ENCODE measurements around the gene SLC35B4.
"Not testable (repeated sequence)": the region's sequence is repeated elsewhere in the genome, so short reads cannot be mapped to it uniquely, and the experiment has no call there.

SLC35B4 gene

DNA sequence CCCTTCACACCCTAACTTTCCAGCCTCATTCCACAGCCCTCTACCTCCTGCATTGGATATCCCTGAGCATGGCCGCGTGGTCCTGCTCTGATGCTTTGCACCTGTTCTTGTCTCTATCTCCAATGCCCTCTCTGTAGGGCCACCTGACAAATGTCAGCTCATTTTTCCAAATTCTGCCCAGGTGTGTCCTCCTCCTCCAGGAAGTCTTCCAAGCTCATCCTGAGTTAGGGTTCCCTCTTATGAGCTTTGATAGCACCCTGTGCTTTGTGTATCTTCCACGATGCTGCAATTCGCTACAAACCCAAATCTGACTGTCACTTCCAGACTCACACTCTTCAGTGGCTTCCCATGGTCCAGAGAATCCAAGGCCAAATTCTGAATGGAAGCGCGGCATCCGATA lies 14.7 kb upstream of the SLC35B4 start:
- no peak for DNase-seq (ENCODE audit: low read depth)

DNA sequence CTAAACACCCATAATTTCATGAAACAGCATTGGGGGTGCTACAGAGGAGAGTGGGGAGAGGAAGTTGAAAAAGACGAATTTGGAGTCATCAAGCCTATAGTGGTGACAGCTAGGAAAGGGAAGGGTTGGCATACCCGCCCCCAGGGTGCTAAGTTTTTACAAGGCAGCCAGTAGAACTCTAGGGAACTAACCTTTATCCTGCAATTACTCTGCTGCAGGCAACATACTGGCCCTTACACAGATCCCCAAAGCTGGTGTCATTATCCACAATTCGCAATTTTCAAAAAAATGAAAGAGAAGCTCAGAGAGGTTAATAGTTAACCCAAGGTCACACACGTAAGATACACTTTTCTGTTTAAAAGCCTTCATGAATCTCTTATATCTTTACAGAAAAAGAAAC lies 14.2 kb upstream of the SLC35B4 start:
- DNase-seq (ENCODE audit: low read depth), result no peak

DNA sequence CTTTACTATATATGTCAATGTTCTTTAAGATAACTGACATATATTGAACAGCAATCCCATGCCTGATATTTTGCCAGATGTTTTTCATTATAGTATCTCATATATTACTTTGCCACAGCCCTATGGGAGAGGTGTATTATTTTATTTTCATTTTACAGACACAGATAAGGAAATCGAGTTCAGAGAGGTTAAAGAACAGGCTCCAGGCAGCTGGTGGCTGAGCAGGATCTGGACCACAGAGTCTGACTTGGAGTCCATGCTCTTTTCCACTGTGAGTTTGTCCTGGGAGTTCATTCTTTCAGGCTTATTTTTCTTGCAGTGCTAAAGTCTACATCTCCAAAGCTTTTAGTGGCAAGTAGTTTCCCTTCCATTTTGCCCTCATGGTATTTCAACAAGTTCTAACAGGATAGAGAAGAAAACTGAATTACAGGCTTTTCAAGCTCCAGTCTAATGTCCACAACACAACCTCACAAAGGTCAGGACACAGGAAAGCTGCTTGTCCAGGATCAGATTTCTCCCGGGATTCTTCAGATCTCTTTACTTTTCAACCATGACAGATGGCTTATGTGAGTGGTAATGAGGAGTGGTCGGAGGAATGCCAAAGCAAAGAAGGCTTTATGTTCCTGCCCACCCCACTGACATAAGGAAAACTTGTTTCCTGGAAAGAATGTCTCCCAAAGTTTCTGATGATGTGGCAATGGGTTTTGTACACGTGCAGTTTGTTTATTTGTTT lies 13.1 kb upstream of the SLC35B4 start:
- no peak for DNase-seq (ENCODE audit: low read depth)

DNA sequence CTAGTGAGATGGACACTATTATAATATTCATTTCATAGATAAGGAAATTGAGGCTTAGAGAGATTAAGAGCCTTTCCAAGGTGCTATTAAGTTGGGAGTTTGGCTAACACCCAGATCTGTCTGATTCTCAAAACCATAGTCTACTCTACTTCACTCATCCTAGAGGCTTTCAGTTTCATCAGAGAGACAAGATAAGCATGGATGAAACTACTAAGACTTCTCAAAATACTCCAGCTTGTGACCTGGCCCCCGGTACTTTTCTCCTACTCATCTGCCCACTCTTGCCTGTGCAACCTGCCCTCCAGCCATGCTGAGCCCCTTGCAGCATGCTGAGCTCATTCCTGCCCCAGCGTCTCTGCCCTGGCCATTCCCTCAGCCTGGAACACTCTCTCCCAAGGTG lies 12.2 kb upstream of the SLC35B4 start:
- DNase-seq (ENCODE audit: low read depth), result no peak

DNA sequence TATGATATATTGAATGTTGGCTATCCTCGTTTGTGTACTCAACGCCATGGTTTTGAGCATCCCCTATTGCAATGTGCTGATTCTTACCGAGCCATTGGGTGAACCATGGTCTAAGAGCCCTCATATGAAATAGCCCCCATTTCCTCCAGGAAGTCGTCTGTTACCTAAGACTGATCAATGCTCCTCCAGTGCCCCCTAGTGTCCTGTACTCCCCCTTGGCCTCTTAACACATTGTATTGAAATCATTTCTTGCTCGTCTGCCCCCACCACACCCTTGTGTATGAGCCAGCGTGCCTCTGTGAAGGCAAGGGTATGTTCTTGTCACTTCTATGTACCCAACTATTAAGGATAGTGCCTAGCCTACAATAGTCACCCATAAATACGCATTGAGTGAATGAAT lies 11.2 kb upstream of the SLC35B4 start:
- DNase-seq (ENCODE audit: low read depth), result no peak

- DNase-seq (ENCODE audit: low read depth), result no peak
These were observed 7.4 kb upstream of the SLC35B4 start for GRCh38 chr7:134324107-134324506.

- DNase-seq (ENCODE audit: low read depth), result no peak
These were observed 3.5 kb upstream of the SLC35B4 start for GRCh38 chr7:134320201-134320600.

- no peak for DNase-seq (ENCODE audit: low read depth)
These were observed 1.7 kb upstream of the SLC35B4 start for GRCh38 chr7:134318443-134318842.

GRCh38 chr7:134317434-134317833 lies 704 bp upstream of the SLC35B4 start:
- DNase-seq (ENCODE audit: low read depth), result no peak

GRCh38 chr7:134315679-134316538 lies 821 bp downstream of the SLC35B4 start:
- no peak for DNase-seq (ENCODE audit: low read depth)

- no peak for DNase-seq (ENCODE audit: low read depth)
These were observed 3.2 kb downstream of the SLC35B4 start for GRCh38 chr7:134313543-134313942.

DNA sequence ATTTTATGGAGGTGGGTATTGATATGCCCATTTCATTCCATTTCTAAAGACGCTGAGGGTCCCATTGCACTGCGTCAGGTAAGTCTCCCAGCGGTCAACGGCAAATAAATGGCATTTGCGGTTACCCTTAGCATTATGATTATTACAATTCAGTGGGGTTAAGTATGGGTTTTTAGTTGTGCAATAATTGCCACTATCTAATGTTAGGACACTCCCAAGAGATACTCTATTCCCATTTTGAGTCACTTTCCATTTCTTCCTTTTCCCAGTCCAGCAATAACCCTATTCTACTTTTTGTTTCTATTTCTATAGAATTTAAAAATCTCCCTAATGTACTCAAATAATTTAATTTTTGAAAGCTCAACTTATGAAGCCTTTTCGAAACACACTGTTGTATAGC lies 4.0 kb downstream of the SLC35B4 start:
- no peak for DNase-seq (ENCODE audit: low read depth)

GRCh38 chr7:134311807-134312206 lies 4.9 kb downstream of the SLC35B4 start:
- DNase-seq (ENCODE audit: low read depth), result no peak

DNA sequence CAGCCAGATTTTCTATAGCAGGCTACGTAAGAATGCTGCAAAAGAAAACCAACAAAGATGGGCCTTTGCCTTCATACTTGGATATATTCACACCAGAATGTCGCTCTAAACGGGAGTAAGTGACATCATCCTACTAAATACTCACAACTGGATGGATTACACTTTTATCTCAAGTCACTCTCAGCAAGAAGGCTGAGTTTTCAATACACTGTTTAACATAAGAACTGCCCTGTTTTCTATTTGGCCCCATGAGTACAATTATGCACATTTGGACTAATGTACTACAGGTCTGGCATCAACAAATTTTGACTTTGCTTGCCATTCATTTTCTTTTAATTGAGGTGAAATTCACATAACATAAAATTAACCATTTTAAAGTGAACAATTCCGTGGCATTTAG lies 8.2 kb downstream of the SLC35B4 start:
- no peak for DNase-seq (ENCODE audit: low read depth)

- DNase-seq (ENCODE audit: low read depth), result no peak
These were observed 9.4 kb downstream of the SLC35B4 start for GRCh38 chr7:134307320-134307719.

- DNase-seq (ENCODE audit: low read depth), result no peak
These were observed 14.6 kb downstream of the SLC35B4 start for GRCh38 chr7:134302120-134302519.

- DNase-seq (ENCODE audit: low read depth), result no peak
These were observed 15.1 kb downstream of the SLC35B4 start for GRCh38 chr7:134301592-134301991.

- no peak for DNase-seq (ENCODE audit: low read depth)
These were observed 15.7 kb downstream of the SLC35B4 start for GRCh38 chr7:134300988-134301387.

GRCh38 chr7:134298902-134299683 lies 17.6 kb downstream of the SLC35B4 start:
- DNase-seq (ENCODE audit: low read depth), result no peak

- no peak for DNase-seq (ENCODE audit: low read depth)
These were observed 19.2 kb downstream of the SLC35B4 start for GRCh38 chr7:134297489-134297888.

- not testable (repeated sequence) for DNase-seq (ENCODE audit: low read depth)
These were observed 20.7 kb downstream of the SLC35B4 start for GRCh38 chr7:134295982-134296381.

GRCh38 chr7:134293002-134293740 lies 23.6 kb downstream of the SLC35B4 start:
- DNase-seq (ENCODE audit: low read depth), result no peak
